Thymus (tissue), 11 donors: ENCODE data around the gene ACOT8. TPM values are rescaled to one million over a fixed set of nuclear protein-coding genes. Genes with fewer than 3 reads are reported as not detected.
"Not testable (repeated sequence)": the region's sequence is repeated elsewhere in the genome, so short reads cannot be mapped to it uniquely, and the experiment has no call there.

Experiments used
- DNase-seq, 9 donors: peaks; one replicate each; pipeline ENCODE4 v3.0.0-alpha.2; 2013; ENCODE audit warnings: low spot score in 9 of 9, low read depth in 6 of 9, missing footprints in 1 of 9
- H3K27ac ChIP-seq, 2 donors: one replicate each; pipeline ENCODE4 v1.5.1; 2013; ENCODE audit warnings: control low read depth in 1 of 2, low read depth in 1 of 2, low read length in 1 of 2, mild to moderate bottlenecking in 1 of 2, moderate library complexity in 1 of 2
- H3K27me3 ChIP-seq, 2 donors: one replicate each; pipeline ENCODE4 v1.5.1; 2013; ENCODE audit warnings: low read length in 1 of 2; ENCODE audit not compliant: control insufficient read depth in 2 of 2, insufficient read depth in 1 of 2
- H3K36me3 ChIP-seq, 2 donors: one replicate each; pipeline ENCODE4 v1.5.1; 2013; ENCODE audit warnings: low read length in 1 of 2, mild to moderate bottlenecking in 1 of 2, moderate library complexity in 1 of 2; ENCODE audit not compliant: control insufficient read depth in 2 of 2, insufficient read depth in 2 of 2
- H3K4me1 ChIP-seq, 2 donors: one replicate each; pipeline ENCODE4 v1.5.1; 2013; ENCODE audit warnings: low read length in 2 of 2; ENCODE audit not compliant: control insufficient read depth in 2 of 2, insufficient read depth in 2 of 2
- H3K4me3 ChIP-seq, 2 donors: one replicate each; pipeline ENCODE4 v1.5.1; 2013; ENCODE audit warnings: low read length in 2 of 2, control low read depth in 1 of 2, mild to moderate bottlenecking in 1 of 2
- H3K9me3 ChIP-seq, 2 donors: one replicate each; pipeline ENCODE4 v1.5.1; 2013; ENCODE audit warnings: low read length in 1 of 2, mild to moderate bottlenecking in 1 of 2; ENCODE audit not compliant: control insufficient read depth in 2 of 2, insufficient read depth in 1 of 2
- WGBS: extraction: QIAGEN DNeasy Blood & Tissue Kit; methylation state at CpG from one replicate; pipeline ENCODE4 v1.1.7; 2013; 5-methylcytosine and 5-hydroxymethylcytosine counted together
- polyA plus RNA-seq: library from polyadenylated mRNA; stranded (reverse); fragments of 200-250 nt; gene quantifications from one replicate; pipeline ENCODE4 v1.2.3, GENCODE V29; 2013
- total RNA-seq: library from RNA; stranded (reverse); fragments of 120-200 nt; gene quantifications from one replicate; pipeline ENCODE4 v1.2.4, GENCODE V29; 2013
- donor health status: healthy.

Gene ACOT8
- total and polyA plus RNA-seq, 2 donors, result 30.1 to 32.0 TPM

DNA sequence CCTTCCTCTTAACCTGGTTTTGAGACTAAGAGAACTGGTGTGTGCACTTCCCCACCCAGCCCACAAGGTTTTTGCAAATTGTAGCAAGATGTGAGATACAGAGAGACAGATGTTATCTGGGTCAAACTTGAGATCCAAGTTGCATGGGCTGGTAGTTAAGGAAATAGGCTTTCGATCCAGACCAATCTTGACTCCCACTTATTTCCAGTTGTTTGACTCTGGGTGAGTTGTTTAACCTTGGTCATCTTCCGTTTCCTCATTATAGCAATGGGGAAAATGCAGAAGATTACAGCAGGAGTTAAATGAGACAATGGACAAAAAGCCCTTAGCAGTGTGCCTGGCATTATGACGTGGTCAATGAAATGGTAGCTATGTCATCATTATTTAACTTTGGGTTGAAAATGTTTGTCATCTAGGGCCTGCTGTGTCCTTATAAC lies 21.8 kb downstream of the ACOT8 start:
- Histone ChIP-seq H3K27ac (no peak overlapping the region), H3K9me3 (no peaks in the 10 kb centered on the region), H3K4me1 (peaks cover 6 to 7% of the 10 kb centered on the region in 2 donors), H3K36me3 (peaks cover 0 to 4% of the 10 kb centered on the region in 2 donors), H3K27me3 (peaks cover 22 to 44% of the 10 kb centered on the region in 2 donors), H3K4me3 (no peak overlapping the region)
- 90% methylated on average over 3 of the region's 3 CpGs for WGBS
- DNase-seq, result no peak

DNA sequence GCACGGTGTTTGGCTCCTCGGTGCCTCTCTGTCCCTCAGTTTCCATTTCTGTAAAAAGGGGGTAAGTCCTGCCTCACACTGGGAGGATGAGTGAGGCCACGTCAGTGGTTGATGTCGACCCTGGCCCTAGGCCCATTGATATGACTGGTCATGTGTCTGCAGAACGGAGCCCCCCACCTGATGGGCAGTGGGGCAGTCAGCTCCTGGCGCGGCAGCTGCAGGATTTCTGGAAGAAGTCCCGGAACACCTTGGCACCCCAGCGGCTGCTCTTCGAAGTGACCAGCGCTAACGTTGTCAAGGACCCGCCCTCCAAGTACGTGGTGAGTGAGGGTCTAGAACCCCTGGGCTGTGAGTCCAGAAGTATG lies 22.4 kb downstream of the ACOT8 start:
- H3K9me3 ChIP-seq, result no peaks in the 10 kb centered on the region
- H3K4me1 ChIP-seq, result peaks cover 6 to 7% of the 10 kb centered on the region in 2 donors
- no peak overlapping the region for H3K4me3 ChIP-seq
- no peaks in the 10 kb centered on the region for H3K36me3 ChIP-seq
- 96% methylated on average over 14 of the region's 14 CpGs for WGBS
- no peak overlapping the region for H3K27ac ChIP-seq
- peaks cover 22 to 45% of the 10 kb centered on the region in 2 donors for H3K27me3 ChIP-seq
- DNase-seq, result no peak

DNA sequence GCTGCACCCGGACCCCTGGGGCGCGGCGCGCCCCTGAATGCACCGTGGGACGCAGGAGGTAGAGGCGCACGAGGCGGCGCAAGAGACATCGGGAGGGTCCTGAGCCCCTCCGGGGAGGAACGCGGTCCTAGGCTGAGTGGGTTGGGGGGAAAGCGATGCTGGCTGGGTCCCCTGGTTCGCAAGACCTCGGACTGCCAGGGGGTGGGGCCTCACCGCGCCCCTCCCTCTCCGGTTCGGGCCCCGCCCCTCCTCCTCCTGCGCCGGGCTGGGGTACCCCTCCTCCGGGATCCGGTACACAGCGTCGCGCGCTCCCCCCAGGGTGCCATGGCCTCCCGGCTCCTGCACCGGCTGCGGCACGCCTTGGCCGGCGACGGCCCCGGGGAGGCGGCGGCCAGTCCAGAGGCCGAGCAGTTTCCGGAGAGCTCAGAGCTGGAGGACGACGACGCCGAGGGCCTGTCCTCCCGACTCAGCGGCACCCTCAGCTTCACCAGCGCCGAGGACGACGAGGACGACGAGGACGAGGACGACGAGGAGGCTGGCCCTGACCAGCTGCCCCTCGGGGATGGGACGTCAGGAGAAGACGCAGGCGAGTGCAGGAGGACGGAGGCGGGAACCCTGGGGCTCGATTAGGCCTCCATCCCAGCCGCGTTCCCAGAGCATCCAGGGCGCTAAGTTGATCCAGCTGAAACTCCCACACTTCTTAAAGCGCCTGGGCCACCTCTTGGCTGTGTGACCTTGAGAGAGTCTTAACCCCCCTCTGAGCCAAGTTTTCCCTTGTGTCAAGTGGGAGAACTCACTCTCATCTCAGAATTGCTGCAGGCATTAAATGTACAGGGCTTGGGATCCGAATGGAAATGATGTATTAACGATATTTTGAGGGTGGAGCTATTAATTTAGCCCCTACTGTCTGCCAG lies 23.1 kb downstream of the ACOT8 start:
- peak overlapping the region in 1 of 2 donors; percentile 65 for H3K27ac ChIP-seq
- DNase-seq, result peak in 1 of 9 donors; percentile 49
- H3K4me1 ChIP-seq, result peaks cover 6 to 7% of the 10 kb centered on the region in 2 donors
- H3K27me3 ChIP-seq, result peaks cover 22 to 45% of the 10 kb centered on the region in 2 donors
- 15% methylated on average over 71 of the region's 71 CpGs for WGBS
- peak overlapping the region; percentile 27 to 62 for H3K4me3 ChIP-seq
- H3K9me3 ChIP-seq, result no peaks in the 10 kb centered on the region
- no peaks in the 10 kb centered on the region for H3K36me3 ChIP-seq

DNA sequence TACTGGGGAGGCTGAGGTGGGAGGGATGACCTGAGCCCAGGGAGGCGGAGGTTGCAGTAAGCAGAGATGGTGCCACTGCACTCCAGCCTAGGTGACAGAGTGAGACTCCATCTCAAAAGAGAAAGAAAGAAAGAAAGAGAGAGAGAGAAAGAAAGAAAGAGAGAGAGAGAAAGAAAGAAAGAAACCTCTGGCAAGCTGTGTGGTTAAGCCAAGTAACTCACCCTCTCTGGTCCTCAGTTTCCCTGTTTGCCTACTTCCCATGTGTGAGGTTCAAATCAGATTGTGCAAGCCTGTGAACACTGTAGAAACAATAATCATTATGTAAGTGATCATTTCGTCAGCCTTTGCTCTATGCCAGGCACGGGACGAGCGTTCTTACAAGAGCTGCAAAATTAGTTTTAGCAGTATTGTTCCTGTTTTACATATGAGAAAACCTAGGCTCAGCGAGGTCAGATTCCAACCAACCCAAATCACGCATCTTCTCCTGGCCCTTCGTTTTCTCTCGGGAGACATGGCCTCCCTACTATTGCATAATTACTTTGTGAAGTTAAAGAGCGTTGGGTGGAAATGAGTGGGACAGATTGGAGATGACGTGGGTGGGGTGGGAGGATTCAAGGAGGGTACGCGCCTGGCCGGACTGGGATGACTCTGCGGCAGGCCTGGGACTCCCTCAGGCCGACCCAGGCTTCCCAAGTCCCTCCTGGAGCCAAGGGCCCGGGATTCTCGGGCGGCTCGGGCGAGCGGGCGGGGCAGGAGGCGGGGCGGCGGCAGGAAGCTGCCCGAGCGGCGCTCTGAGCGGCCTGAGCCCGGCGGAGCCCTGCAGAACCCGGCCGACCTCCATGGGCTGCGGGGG lies 23.9 kb downstream of the ACOT8 start, which contains the start of gene SNX21:
TSS of gene SNX21 (plus strand) at position 770 of the 853 bp plus-strand sequence. CDS start 121 bp downstream, outside the sequence.
- WGBS, result 7% methylated on average over 35 of the region's 35 CpGs
- Histone ChIP-seq H3K27me3 (peaks cover 22 to 48% of the 10 kb centered on the region in 2 donors), H3K9me3 (no peaks in the 10 kb centered on the region), H3K4me1 (peaks cover 6 to 7% of the 10 kb centered on the region in 2 donors), H3K27ac (peak within 1 kb of the TSS; percentile 18 to 65), H3K4me3 (peak within 1 kb of the TSS; percentile 27 to 62), H3K36me3 (no peaks in the 10 kb centered on the region)
- DNase-seq, result no peak

DNA sequence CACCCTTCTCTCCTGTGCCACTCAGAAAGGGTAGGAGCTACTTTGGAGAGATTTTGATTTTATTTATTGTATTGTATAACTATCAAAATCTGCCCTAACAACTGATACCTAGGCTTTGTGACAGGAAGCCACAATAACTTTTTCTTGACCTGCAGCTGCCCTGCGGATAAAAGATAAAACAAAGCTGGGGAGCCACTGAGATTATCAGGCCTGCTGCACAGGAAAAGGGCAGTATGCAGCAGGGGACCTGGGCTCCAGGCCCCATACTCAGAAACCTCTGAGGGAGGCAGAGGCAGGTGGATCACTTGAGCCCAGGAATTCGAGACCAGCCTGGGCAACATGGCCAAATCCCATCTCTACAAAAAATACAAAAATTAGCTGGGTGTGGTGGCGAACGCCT lies 24.6 kb downstream of the ACOT8 start:
- Histone ChIP-seq H3K27ac (no peak overlapping the region), H3K4me3 (no peak overlapping the region), H3K4me1 (peaks cover 6 to 7% of the 10 kb centered on the region in 2 donors), H3K9me3 (no peaks in the 10 kb centered on the region), H3K27me3 (peaks cover 22 to 48% of the 10 kb centered on the region in 2 donors), H3K36me3 (no peaks in the 10 kb centered on the region)
- 77% methylated on average over 4 of the region's 4 CpGs for WGBS
- no peak for DNase-seq

DNA sequence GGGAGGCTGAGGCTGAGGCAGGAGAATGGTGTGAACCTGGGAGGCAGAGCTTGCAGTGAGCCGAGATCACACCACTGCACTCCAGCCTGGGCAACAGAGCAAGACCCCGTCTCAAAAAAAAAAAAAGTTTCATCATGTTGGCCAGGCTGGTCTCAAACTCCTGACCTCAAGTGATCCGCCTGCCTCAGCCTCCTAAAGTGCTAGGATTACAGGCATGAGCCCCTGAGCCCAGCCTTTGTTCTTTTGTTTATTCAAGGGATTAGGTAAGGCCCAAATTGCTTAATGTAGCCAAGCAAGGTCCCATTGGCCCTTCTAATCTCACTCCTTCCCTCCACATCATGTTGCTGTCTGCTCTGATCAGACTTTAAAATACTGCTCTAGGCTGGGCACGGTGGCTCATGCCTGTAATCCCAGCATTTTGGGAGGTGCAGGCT lies 27.5 kb downstream of the ACOT8 start:
- H3K27me3 ChIP-seq, result peaks cover 20 to 49% of the 10 kb centered on the region in 2 donors
- not testable (repeated sequence) for H3K36me3 ChIP-seq, H3K4me1 ChIP-seq, H3K9me3 ChIP-seq, DNase-seq, H3K27ac ChIP-seq, H3K4me3 ChIP-seq
- WGBS, result 94% methylated on average over 4 of the region's 4 CpGs

DNA sequence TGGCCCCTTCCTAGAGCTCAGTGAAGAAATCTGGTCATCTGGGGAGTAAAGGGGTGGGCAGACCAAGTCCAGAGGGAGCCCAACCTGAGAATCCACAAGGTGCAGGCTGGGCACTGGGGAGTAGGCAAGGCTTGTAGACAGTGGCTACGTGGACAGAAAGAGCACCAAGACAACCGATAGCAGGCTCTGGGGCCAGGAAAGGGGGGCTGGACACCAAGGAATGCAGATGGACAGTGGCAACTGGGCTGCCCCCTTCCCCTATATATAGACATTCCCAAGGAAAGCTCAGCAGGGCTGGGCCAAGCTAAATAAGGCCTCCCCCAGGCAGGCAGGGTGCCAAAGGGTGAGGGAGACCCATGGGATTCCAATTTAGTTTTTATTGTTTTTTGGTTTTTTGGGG lies 28.6 kb downstream of the ACOT8 start:
- no peak overlapping the region for H3K27ac ChIP-seq
- H3K9me3 ChIP-seq, result peaks cover 0 to 1% of the 10 kb centered on the region in 2 donors
- 89% methylated on average over 2 of the region's 2 CpGs for WGBS
- peaks cover 7 to 12% of the 10 kb centered on the region in 2 donors for H3K4me1 ChIP-seq
- no peaks in the 10 kb centered on the region for H3K36me3 ChIP-seq
- H3K4me3 ChIP-seq, result no peak overlapping the region
- no peak for DNase-seq
- H3K27me3 ChIP-seq, result peaks cover 14 to 49% of the 10 kb centered on the region in 2 donors

DNA sequence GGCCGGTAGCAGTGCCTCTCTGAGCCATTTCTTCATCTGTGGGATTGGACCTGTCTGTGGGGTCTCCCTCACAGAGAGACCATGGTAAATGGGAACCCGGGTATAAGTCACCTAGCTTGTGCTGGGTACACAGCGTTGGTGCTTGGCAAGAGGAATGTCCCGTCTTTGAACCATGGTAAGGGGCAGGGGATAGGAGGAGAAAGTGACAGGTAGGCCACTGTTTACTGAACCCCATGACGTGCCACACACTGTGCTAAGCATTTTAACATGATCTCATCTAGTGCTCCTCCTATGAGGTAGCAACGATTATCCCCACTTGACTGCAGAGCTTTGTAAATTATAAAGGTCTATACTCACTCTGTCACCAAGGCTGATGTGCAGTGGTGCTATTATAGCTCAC lies 29.5 kb downstream of the ACOT8 start:
- Histone ChIP-seq H3K27ac (no peak overlapping the region), H3K9me3 (peaks cover 0 to 1% of the 10 kb centered on the region in 2 donors), H3K4me3 (no peak overlapping the region), H3K27me3 (peaks cover 9 to 49% of the 10 kb centered on the region in 2 donors), H3K4me1 (peaks cover 9 to 20% of the 10 kb centered on the region in 2 donors), H3K36me3 (no peaks in the 10 kb centered on the region)
- WGBS, result 80% methylated on average over 6 of the region's 6 CpGs
- DNase-seq, result no peak
